ENCODE results near the gene VAC14. TPM values are rescaled to one million over a fixed set of nuclear protein-coding genes. Genes with fewer than 3 reads are reported as not detected.

The VAC14 gene
- total RNA-seq, 1 donor from 2014 or later: 40.5 TPM

DNA sequence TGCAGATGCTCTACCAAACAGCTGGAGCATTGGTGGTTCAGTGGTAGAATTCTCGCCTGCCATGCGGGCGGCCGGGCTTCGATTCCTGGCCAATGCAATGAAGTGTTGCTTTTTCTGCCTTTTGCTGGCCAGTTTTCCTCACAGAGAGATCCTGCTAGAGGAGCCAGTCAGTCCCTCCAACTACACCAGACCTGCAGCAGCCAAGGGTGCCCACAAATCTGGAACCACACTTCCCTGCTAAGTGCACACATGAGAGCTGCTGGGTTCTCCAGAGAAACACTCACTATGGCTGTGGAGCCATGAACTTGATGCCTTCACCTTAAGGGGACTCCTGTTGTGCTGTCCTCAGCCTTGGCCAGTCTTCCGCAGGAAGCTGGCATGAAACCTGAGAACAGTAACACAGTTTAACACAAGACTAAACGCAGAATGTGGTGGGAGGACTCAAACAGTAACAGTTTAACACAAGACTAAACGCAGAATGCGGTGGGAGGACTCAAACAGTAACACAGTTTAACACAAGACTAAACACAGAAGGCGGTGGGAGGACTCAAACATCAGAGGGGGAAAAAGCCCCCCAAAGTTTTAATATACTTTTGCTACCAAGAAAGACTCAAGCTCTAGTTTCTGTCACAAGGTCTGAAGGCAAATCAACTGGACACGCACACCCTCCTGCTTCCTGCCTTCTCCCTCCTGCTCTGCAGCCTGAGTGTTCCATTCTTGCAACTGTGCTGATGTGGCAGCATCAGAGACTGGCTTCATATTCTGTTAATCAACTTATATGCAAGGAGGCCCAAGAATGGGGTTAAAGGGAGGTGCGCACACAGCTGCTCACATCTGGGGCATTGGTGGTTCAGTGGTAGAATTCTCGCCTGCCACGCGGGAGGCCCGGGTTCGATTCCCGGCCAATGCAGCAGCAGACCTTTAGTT is 12.0 kb downstream of the VAC14 start:
- intact Hi-C loops (cut with micrococcal nuclease): no loop called here

DNA sequence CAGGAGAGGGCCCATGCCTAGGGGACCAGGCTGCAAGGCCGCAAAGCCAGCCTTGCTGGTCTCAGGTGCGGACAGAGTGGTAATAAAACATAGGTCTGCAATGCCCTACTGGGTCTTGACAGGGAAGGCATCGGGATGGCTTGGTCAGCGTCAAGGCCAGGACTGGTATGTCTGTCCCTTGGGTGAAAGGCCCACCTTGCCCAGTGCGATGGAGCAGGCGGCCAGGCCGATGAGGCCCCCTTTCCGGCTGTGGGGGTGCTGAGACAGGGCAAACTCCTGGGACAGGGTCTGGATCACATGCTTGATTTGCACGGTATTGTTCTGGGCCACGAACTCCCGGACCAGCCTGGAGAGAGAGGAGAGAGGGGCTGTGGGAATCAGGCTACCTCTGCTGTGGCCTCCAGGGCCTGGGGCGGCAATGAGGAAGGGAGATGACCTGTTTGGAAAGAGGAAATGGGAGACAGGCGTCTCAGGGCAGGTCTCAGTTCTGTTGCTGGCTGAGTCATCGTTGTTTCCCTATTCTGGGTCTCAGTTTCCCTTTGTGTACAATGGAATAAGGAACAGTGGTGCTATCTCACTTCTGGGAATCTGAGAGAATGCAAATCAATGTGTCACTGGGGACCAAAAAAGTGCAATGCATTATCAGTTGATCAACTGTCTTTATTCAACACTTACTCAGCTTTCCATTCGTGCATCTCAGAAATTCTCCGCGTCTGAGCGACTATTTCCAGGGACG is 14.8 kb downstream of the VAC14 start:
- intact Hi-C loops (cut with micrococcal nuclease): no loop called here

DNA sequence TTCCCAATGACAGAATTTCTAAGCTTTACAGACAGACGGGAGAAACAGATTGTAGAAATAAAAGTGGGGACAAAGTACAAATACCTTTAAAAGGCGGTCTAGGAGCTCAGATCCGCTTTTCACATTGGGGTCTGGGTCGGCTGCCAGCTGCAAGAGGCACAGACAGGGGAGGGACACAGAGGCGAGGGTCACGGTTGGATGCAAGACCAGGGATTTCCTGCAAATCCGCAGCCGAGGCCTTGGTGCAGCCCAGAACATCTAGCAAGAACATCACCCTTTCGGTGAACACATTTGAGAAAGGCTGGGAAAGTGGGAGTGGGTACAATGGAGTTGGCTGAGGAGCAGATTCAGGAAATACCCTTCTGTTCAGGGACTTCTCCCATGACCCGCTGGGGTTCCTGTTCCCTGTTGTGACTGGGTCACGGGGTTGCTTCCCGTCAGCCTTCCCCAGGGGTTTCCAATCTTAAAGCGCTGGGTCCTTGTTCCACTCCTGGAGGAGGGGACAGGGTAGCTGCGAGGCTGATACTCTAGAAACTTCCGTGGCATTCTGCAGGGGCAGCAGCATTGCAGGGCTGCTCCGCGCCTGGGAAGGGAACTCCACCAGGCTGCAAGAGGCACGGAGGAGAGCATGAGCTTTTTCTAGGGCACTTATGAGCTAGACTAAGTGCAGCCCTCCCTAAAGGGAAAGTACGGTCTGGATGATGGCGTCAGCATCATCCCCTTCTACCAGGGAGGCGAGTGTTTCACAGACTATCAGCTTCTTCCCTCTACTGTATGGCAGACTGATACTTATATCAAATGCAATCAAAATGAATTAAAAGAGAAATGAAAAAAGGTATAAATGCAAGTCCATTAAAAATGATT is 16.0 kb downstream of the VAC14 start:
- intact Hi-C loops (cut with micrococcal nuclease): no loop called here

DNA sequence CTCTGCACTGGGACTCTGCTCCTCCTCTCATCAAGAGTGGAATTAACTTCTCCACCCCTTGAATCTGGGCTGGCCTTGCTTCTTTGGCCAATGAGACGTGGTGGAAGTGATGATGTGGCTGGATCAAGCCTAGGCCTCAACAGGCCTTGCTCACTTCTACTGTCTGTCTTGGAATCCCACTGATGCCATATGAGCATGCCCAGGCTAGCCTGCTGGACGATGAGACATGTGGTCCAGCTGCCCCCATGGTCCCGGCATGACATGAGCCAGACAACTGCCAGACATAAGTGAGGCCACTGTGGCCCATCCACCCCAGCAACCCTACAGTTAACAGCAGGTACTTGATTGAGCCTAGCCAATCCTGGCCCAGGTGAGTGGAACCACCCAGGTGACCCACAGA is 18.7 kb downstream of the VAC14 start:
- intact Hi-C loops (cut with micrococcal nuclease): no loop called here

DNA sequence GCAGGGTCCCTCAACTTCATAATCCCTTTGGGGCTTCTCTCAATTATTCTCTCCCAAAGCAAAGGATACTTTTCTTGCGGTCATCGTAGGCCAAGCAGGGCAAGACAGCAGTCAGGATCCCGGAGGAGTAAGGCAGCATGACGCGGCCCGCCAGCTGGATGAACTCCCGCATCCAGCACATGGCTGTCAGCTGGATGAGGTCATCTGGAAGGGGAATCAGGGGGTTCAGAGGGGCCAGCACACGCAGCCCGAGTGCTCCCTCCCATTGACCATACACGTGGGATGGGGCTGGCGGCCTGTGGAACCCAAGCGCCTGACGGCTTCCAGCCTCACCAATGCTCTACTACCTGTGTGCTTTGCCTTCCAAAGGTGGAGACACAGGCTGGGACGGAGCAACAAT is 19.2 kb downstream of the VAC14 start:
- intact Hi-C loops (cut with micrococcal nuclease): no loop called here

DNA sequence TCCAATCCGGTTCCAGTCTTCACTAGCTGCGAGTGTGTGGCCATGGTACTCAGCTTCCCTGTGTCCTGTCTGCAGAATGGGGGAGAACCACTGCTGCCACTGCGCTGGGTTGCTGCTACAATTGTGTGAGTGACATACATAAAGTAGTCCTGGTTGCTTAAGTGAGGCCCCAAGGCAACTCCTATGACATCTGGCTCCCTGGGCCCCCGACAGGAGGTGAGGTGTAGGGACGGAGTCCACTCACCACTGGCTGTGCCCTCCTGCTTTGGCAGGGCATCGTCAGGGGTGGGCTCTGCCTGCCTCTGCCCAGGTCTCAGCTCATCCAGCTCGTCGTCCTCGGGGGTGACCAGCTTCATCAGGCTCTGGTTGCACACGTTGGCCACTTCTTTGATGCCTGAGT is 20.4 kb downstream of the VAC14 start:
- intact Hi-C loops (cut with micrococcal nuclease): no loop called here

DNA sequence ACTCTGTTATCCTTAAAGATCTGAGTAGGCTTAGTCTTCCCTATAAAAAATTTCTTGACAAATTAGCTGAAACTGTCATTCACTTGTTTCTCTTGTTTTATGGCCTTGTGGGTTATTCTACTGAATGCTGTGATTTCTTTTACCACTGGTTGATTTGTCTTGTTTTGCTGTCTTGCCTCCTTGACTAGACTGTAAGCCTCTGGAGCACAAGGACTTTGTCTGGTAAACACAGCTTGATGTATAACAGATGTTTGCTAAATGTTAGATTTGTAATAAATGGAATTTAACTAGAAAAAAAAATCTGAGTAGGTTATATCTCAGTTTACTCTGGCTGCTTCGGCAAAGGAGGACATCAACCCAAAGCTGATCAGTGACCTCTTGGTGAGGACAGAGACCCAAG is 21.6 kb downstream of the VAC14 start:
- intact Hi-C loops (cut with micrococcal nuclease): loop anchor here (10.0 kb wide), 1 partner anchor 575 kb away; the partner anchor contains the start of gene CALB2

DNA sequence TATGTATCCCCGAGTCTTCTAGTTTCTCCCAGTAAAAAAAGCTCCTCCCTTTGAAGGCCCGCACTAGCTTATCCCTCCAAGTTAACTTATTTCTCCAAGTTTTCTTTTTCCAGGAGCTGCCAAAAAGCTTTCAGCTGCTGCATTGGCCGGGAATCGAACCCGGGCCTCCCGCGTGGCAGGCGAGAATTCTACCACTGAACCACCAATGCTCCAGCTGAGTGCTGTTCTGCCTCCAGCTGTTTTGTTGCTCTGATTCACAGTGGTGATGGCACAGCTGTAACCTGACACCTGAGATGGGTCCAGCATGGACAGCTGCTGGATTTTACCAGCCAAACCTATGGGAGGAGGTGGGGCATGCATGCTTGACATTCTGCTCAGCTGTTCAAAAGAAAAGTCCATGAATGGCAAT is 22.1 kb downstream of the VAC14 start:
- intact Hi-C loops (cut with micrococcal nuclease): loop anchor here (10.0 kb wide), 1 partner anchor 576 kb away; the partner anchor contains the start of gene CALB2

DNA sequence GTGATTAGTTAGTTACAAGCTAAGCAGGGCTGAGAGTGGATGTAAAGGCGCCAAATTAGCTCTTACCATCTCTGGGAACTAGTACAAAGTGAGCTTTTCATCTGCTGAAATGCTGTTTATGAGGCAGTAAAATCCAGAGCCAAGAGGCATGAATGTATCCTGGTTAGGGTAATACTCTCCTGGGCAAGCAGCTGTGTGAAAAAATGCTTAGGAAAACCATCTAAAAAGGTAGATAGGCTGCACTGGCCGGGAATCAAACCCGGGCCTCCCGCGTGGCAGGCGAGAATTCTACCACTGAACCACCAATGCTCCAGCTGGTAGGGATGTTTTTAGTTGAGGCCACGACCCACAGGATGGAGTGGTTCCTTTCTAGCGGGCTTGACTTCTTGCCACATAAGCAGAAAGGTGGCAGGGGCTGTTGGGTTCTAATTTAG is 23.0 kb downstream of the VAC14 start:
- intact Hi-C loops (cut with micrococcal nuclease): loop anchor here (10.0 kb wide), 1 partner anchor 577 kb away; the partner anchor contains the start of gene CALB2

DNA sequence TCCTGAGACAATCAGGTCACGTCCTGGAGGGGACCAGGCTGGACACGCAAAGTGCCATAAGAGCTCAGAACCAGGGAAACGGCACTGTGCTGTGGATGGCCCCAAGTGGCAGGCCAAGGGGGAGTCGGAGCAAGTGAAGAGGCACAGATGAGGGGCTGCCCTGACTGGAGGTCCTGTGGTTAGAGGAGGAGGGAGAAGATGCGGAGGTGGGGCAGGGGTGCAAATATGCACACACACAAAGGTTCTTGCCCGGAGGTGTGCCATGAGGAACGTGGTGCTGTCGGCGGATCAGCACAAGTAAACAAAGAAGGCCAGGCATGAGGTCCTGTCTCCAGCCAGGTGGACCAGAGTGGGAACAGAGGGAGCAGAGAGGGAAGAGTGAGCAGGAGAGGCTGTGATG is 23.5 kb downstream of the VAC14 start:
- intact Hi-C loops (cut with micrococcal nuclease): loop anchor here (10.0 kb wide), 1 partner anchor 577 kb away; the partner anchor contains the start of gene CALB2

DNA sequence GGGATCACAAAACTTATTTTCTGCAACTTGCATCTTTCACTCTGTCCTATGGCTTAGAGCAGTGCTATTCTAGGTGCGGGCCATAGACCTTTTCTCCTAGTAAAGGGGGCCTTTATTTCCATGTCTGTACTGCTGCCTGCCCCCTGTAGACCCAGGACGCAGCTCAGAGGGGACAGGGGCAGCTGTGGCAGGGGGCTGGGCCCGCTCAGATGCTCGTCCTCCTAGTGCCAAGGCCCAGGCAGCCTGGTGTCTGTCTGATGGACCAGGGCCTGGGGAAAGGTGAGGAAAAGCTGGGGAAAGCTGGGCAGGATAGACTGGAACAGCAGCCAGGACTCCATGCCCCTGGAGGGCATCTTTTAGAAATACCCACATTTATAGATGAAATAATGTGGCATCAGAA is 25.6 kb downstream of the VAC14 start:
- intact Hi-C loops (cut with micrococcal nuclease): loop anchor here (10.0 kb wide), 1 partner anchor 579 kb away; the partner anchor contains the start of gene CALB2

DNA sequence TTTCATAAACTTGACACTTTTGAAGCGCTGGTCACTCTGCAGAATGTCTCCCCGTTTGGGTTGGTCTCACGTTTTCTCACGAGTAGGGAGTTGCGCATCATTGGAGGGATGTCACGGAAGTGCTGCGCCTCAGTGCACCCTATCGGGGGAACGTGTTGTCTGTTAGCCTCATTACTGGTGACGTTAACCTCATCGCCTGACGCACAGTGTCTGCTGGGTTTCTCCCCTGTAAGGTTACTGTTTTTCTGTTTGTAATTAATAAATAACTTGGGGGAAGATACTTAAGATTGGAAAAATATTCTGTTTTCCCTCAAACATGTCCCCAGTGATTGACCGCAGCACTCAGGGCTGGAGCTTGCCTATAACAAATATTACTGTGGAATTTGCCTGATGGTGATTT is 26.7 kb downstream of the VAC14 start:
- intact Hi-C loops (cut with micrococcal nuclease): loop anchor here (5.0 to 10.0 kb wide), 2 partner anchors 202 to 581 kb away; partner anchors contain the start of gene CALB2

DNA sequence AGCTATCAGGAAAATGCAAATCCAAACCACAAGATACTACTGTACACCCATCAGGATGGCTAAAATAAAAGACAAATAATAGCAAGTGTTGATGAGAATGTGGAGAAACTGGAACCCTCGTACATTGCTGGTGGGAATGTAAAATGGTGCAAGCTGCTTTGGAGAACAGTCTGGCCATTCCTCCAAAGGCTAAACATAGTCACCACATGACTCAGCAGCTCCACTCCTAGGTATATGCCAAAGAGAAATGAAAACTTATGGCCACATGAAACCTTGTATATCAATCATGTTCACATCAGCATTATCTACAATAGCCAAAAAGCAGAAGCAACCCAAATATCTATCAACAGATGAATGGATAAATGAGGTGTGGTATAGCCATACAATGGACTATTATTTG is 28.5 kb downstream of the VAC14 start:
- intact Hi-C loops (cut with micrococcal nuclease): loop anchor here (5.0 to 10.0 kb wide), 2 partner anchors 200 to 582 kb away; partner anchors contain the start of gene CALB2

DNA sequence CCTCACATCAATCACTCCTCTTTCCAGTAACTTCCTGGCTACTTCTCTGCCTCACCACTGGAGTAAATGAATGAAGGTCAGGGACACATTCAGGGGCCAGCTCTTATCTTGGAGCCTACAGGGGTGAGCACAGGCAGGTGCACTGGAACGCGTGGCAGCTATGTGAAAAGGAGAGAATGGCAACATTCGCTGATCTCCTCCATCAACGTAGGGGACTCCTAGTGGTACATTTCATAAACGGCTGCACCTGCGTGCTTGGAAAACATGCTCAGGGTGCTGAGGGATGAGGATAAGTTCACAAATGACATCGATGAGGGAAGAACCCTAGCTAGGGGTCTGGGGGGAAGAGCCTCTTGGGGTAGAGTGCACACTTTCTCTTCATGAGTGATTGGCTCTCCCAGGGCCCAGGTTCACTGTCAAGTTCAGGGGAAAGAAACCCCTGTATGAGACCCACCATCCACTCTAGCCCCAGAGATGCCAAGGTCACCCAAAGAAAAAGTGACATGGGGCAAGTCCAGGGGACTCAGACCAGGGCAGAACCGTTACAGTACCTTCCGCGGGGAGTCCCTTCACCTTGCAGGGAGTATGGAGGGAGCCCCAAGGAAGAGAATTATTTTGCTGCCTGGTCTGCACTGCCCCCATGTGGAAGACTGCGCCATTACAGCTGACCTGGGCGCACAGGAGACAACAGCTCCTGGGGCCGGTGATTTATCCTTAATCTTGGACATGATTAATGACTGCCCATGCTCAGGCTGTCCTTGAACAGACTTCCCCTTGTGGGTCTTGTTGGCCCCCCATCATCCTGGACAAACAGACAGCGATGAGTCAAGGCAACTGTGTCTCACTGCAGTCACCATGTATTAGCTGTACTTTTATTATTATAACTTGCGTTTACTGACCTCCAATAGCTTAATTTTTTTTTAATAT is 30.1 kb downstream of the VAC14 start:
- intact Hi-C loops (cut with micrococcal nuclease): loop anchor here (1.0 to 10.0 kb wide), 5 partner anchors 34 to 584 kb away; partner anchors contain the start of gene CALB2

DNA sequence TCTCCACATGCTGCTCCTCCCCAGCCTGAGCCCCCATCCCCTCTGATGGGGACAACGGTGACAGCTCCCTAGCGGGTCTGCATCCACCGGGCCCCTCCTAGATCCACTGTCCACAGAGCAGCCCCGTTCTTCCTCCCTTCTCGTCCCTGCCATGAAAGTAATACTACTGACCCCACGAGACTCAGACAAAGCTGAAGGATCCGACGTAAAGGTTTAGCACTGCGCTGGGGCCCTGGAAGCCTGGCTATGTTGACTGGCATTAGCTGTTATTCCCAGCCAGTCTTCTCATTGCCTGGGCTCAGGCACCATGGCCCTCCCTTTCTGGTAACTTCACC is 30.7 kb downstream of the VAC14 start:
- intact Hi-C loops (cut with micrococcal nuclease): loop anchor here (5.0 to 10.0 kb wide), 2 partner anchors 198 to 585 kb away; partner anchors contain the start of gene CALB2

DNA sequence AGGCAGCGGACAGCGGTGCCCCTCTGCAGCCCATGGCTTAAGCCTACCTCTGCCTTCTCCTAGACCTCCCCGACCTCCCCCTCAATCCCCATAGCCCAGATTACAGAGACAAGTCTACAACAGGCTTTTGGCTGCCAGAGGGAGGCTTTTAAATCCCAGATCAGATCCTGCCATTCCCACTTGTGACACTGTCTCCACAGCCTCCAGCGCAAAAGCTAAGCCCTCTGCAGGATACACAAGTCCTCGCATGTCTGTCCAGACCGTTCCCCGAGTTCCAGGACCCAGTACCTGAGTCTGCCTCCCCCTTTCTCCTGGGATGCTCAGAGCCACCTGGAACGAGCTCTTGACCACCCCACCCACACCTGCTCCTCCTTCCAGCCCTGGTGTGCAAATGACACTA is 31.2 kb downstream of the VAC14 start:
- intact Hi-C loops (cut with micrococcal nuclease): loop anchor here (5.0 to 10.0 kb wide), 2 partner anchors 197 to 585 kb away; partner anchors contain the start of gene CALB2

DNA sequence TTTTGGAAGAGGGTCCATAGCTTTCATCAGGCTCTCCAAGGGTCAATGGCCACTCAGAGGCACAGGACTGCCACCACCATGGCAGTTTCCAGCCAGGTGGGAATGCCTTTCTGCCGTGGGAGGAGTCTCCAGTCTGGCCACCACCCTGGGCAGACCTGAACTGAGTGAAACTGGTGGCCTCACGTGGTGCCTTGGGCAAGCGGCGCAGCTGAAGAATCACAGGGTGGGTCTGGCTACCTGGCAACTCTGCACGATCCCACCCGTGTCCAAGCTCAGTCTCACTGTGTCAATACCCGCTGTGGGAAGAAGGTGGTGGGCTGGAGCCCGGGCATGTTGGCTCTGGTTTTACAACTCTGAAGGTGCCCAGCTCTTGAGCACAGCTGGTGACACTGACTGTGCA is 31.8 kb downstream of the VAC14 start:
- intact Hi-C loops (cut with micrococcal nuclease): no loop called here

DNA sequence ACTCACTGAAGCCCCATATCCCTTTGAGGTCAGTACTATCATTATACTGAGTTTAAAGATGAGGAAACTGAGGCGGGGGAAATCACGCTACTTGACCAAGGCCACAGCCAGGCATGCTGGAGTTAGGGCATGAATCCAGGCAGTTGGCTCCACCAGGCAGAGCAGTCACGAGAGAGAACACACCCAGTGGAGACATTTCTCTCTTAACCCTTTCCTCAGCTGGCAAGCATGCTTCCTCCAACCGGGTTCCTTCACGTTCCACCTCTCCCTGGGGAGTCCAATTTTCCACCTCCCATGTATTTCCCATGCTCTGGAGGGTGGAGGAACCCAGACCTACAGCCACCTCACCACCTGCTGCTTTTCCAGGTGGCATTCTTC is 32.8 kb downstream of the VAC14 start:
- intact Hi-C loops (cut with micrococcal nuclease): no loop called here

DNA sequence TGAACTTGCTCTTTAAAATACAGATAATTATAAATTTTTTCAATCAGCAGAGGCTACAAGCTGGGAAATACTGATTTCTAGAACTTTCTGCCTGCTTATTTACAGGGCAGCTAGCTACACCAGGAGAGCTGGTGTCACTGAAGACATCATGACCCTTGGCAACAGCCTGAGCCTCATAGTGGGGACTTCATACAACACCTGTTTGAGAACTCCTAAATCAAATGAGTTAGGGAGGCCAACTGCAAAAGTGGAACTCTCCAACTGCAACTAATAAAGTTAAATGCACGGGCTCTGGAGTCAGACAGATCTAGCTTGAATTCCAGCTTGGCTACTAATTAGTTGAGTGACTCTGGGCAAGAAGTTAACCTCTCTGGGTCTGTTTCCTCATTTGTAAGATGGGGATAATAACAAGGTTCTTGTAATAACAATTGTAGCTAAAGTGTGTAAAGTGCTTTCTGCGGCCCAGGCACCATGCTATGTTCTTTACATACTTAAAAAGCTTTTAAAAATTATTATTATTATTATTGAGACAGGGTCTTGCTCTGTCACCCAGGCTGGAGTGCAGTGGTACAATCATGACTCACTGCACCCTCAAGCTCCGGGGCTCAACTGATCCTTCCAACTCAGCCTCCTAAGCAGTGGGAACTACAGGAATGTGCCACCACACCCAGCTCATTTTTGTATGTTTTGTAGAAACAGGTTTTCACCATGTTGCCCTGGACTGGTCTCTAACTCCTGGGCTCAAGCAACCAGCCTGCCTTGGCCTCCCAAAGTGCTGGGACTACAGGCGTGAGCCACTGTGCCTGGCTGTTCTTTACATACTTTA is 33.4 kb downstream of the VAC14 start:
- intact Hi-C loops (cut with micrococcal nuclease): no loop called here

Measured in T-helper 1 cell treated with Interleukin-12 subunit alpha and Interleukin-12 subunit beta and Interleukin-4 antibody, amounts not matched to agents 30 ng/mL and 1 ng/mL, for 36 hours (primary cell).